Liver (tissue), 9 donors: ENCODE measurements around the gene PCBP2. TPM values are rescaled to one million over a fixed set of nuclear protein-coding genes. Genes with fewer than 3 reads are reported as not detected.

Experiments
- DNase-seq: peaks from one replicate; pipeline ENCODE4 v3.0.0-alpha.2; 2017; ENCODE audit warnings: low spot score
- H3K27ac ChIP-seq, 2 donors: one replicate each; pipeline ENCODE4 v1.7.0; 2013; ENCODE audit warnings: inconsistent platforms in 2 of 2, low read length in 2 of 2, control low read depth in 1 of 2, low read depth in 1 of 2, mild to moderate bottlenecking in 1 of 2
- H3K27me3 ChIP-seq, 4 donors: one replicate each; pipeline versions ENCODE4 v1.6.1 to v1.7.0; 2013; ENCODE audit warnings: low read length in 3 of 4, inconsistent platforms in 1 of 4, mild to moderate bottlenecking in 1 of 4, moderate library complexity in 1 of 4; ENCODE audit not compliant: control insufficient read depth in 4 of 4, insufficient read depth in 4 of 4
- H3K36me3 ChIP-seq, 4 donors: one replicate each; pipeline versions ENCODE4 v1.6.1 to v1.7.0; 2013; ENCODE audit warnings: low read length in 3 of 4, mild to moderate bottlenecking in 3 of 4, low read depth in 1 of 4, moderate library complexity in 1 of 4; ENCODE audit not compliant: control insufficient read depth in 4 of 4, insufficient read depth in 3 of 4
- H3K4me1 ChIP-seq, 4 donors: one replicate each; pipeline versions ENCODE4 v1.6.1 to v1.7.0; 2013; ENCODE audit warnings: low read length in 3 of 4, mild to moderate bottlenecking in 3 of 4, moderate library complexity in 1 of 4; ENCODE audit not compliant: control insufficient read depth in 4 of 4, insufficient read depth in 4 of 4
- H3K4me3 ChIP-seq, 3 donors: one replicate each; pipeline versions ENCODE4 v1.6.1 to v1.7.0; 2013; ENCODE audit warnings: low read length in 3 of 3, control low read depth in 1 of 3, low read depth in 1 of 3, mild to moderate bottlenecking in 1 of 3
- H3K9ac ChIP-seq, 2 donors: one replicate each; pipeline ENCODE4 v1.7.0; 2013; ENCODE audit warnings: low read length in 2 of 2, mild to moderate bottlenecking in 2 of 2, moderate library complexity in 2 of 2, control low read depth in 1 of 2, low read depth in 1 of 2
- H3K9me3 ChIP-seq, 4 donors: one replicate each; pipeline versions ENCODE4 v1.6.1 to v1.7.0; 2013; ENCODE audit warnings: low read length in 3 of 4; ENCODE audit not compliant: control insufficient read depth in 4 of 4
- CTCF ChIP-seq: fragments of 150-350 bp; IDR thresholded peaks from 2 replicates; pipeline ENCODE4 v1.5.1; 2017; ENCODE audit warnings: improper control_type of control experiment, low read depth, low read length; ENCODE audit not compliant: missing input control
- EGR1 ChIP-seq, 2 donors: IDR thresholded peaks; 2 replicates each; pipeline ENCODE4 v1.6.1; 2016 to 2018; ENCODE audit warnings: antibody characterized with exemption in 2 of 2, low read depth in 2 of 2
- FOXA2 ChIP-seq: IDR thresholded peaks from 2 replicates; pipeline ENCODE4 v1.6.1; 2016; ENCODE audit warnings: antibody characterized with exemption
- GABPA ChIP-seq, 2 donors: IDR thresholded peaks in 1 of 2; conservative IDR thresholded peaks in 1 of 2; 2 replicates each; pipeline ENCODE4 v1.6.1; 2016; ENCODE audit warnings: antibody characterized with exemption in 2 of 2, mild to moderate bottlenecking in 1 of 2, moderate library complexity in 1 of 2
- HNF4A ChIP-seq, 2 donors: conservative IDR thresholded peaks; 2 replicates each; pipeline ENCODE4 v1.6.1; 2016; ENCODE audit warnings: antibody characterized with exemption in 2 of 2, mild to moderate bottlenecking in 2 of 2
- HNF4G ChIP-seq: IDR thresholded peaks from 2 replicates; pipeline ENCODE4 v1.6.1; 2016; ENCODE audit warnings: antibody characterized with exemption
- JUND ChIP-seq, 2 donors: IDR thresholded peaks; 2 replicates each; pipeline ENCODE4 v1.6.1; 2016; ENCODE audit warnings: antibody characterized with exemption in 2 of 2
- NR2F2 ChIP-seq: IDR thresholded peaks from 2 replicates; pipeline ENCODE4 v1.6.1; 2016; ENCODE audit warnings: antibody characterized with exemption
- RAD21 ChIP-seq, 2 donors: IDR thresholded peaks; 2 replicates each; pipeline ENCODE4 v1.6.1; 2016; ENCODE audit warnings: antibody characterized with exemption in 2 of 2, mild to moderate bottlenecking in 2 of 2
- RXRA ChIP-seq, 2 donors: IDR thresholded peaks; 2 replicates each; pipeline ENCODE4 v1.6.1; 2017 to 2018; ENCODE audit warnings: antibody characterized with exemption in 2 of 2, mild to moderate bottlenecking in 1 of 2
- SP1 ChIP-seq: IDR thresholded peaks from 2 replicates; pipeline ENCODE4 v1.6.1; 2018; ENCODE audit warnings: antibody characterized with exemption, mild to moderate bottlenecking
- TAF1 ChIP-seq: conservative IDR thresholded peaks from 2 replicates; pipeline ENCODE4 v1.6.1; 2016; ENCODE audit warnings: antibody characterized with exemption, mild to moderate bottlenecking
- YY1 ChIP-seq: IDR thresholded peaks from 2 replicates; pipeline ENCODE4 v1.6.1; 2016; ENCODE audit warnings: antibody characterized with exemption, mild to moderate bottlenecking
- WGBS: extraction: QIAGEN DNeasy Blood & Tissue Kit; methylation state at CpG from one replicate; pipeline ENCODE4 v1.1.7; 2013; 5-methylcytosine and 5-hydroxymethylcytosine counted together
- polyA plus RNA-seq, 2 donors: library from polyadenylated mRNA; stranded (reverse) in 1 of 2; unstranded in 1 of 2; fragments of 200-250 nt in 1 of 2; fragments of >200 nt in 1 of 2; fragmentation: Nextera tagmentation in 1 of 2; extraction: Ambion mirVana in 1 of 2; gene quantifications; one replicate each; pipeline versions ENCODE4 v1.2.1 to v1.2.3, GENCODE V29; 2013 to 2015
- total RNA-seq, 2 donors: library from RNA; depleted of rRNA; stranded (reverse); fragments of >200 nt; gene quantifications; one replicate each; pipeline ENCODE4 v1.2.3, GENCODE V29; 2014
- TF ChIP-seq, protein P1 (sequence below): IDR thresholded peaks from 2 replicates; pipeline ENCODE4 v1.6.1; 2016; ENCODE audit warnings: antibody characterized with exemption
- TF ChIP-seq, protein P2 (sequence below): IDR thresholded peaks from 2 replicates; pipeline ENCODE4 v1.6.1; 2016; ENCODE audit warnings: antibody characterized with exemption
- donor health status: healthy.
- donor health status: healthy.
- donor health status: healthy.
- donor health status: healthy.
- donor health status: healthy.

The PCBP2 gene
- total and polyA plus RNA-seq, 4 donors, result 130 to 377 (median 223) TPM

DNA sequence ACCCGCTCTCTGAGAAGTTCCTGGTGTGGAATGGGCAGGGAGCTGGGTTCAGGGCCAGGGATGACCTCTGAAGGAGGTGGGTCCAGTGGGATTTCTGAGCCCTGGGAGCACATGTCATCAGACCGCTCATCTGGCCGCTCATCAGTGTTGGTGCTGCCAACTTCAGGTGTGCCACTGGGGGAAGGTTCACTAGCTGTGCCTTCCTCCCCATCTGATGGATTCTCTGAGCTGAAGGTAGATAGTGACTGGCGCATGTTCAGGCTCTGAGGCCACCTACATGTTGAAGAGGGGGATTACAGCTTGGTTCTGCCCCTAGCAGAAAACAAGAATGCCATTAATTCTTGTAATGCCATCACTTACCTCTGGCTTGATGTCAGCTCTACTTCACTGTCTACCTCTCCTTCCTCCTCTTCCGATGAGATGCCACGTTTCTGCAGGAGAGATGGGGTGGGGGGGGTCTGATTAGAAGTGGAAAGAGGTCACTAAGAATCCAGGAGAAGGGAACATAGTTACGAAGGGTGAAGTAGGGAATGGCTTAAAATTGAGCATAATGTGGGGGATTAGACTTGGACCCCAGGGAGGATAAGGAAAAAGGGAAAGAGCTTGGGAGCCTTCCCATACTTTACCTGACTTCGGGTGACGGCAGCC, 30.2 kb downstream of the PCBP2 start:
- no peaks in the 10 kb centered on the region for H3K4me1 ChIP-seq
- H3K4me3 ChIP-seq, result no peak overlapping the region
- TF ChIP-seq HNF4G (no peak), CTCF (no peak)
- H3K9me3 ChIP-seq, result no peaks in the 10 kb centered on the region
- H3K27me3 ChIP-seq, result no peaks in the 10 kb centered on the region
- no peak overlapping the region for H3K9ac ChIP-seq
- DNase-seq, result no peak
- WGBS, result 89% methylated on average over 9 of the region's 9 CpGs
- no peak overlapping the region for H3K27ac ChIP-seq
- H3K36me3 ChIP-seq, result peaks cover 4 to 56% (median 43%) of the 10 kb centered on the region in 4 donors

DNA sequence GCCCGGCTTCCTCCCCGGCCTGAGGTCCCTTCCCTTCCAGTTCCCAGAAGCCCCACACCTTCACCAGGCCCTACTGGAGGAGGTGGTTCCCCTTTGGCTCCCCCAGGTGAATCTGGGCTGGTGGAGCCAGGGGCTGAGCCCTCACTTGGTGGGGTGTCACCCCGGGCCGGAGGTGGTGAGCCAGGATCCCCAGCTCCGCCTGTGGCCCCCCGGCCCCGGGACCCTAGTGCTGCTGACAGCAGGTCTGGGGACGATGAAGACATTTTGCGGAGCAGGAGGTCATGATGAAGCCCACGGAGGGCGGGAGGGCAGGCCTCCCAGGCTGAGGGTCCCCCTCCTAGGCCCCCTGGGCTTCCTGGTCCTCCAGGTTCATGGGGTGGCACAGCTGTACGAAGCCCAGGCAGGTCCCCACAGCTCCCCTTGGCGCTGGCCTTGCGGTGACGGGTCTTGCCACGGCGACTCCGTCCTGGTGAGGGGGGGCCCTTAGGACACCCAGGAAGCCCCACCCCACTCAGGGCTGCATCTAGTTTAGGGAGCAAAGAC, 30.8 kb downstream of the PCBP2 start:
- Histone ChIP-seq H3K27me3 (no peaks in the 10 kb centered on the region), H3K36me3 (peaks cover 4 to 55% (median 42%) of the 10 kb centered on the region in 4 donors), H3K27ac (no peak overlapping the region), H3K9me3 (no peaks in the 10 kb centered on the region), H3K9ac (no peak overlapping the region), H3K4me1 (no peaks in the 10 kb centered on the region), H3K4me3 (no peak overlapping the region)
- DNase-seq, result no peak
- TF ChIP-seq HNF4A (conservative IDR thresholded peaks at IDR 0.05) (no peak), RAD21 (IDR thresholded peaks at IDR 0.05) (no peak), CTCF (no peak), EGR1 (IDR thresholded peaks at IDR 0.05; ENCODE audit: low read depth in 2 of 2) (no peak), YY1 (no peak), HNF4G (no peak), TAF1 (no peak), NR2F2 (no peak), RXRA (IDR thresholded peaks at IDR 0.05) (no peak)
- TF ChIP-seq, protein P1, sequence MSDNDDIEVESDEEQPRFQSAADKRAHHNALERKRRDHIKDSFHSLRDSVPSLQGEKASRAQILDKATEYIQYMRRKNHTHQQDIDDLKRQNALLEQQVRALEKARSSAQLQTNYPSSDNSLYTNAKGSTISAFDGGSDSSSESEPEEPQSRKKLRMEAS, result no peak
- WGBS, result 91% methylated on average over 18 of the region's 18 CpGs

DNA sequence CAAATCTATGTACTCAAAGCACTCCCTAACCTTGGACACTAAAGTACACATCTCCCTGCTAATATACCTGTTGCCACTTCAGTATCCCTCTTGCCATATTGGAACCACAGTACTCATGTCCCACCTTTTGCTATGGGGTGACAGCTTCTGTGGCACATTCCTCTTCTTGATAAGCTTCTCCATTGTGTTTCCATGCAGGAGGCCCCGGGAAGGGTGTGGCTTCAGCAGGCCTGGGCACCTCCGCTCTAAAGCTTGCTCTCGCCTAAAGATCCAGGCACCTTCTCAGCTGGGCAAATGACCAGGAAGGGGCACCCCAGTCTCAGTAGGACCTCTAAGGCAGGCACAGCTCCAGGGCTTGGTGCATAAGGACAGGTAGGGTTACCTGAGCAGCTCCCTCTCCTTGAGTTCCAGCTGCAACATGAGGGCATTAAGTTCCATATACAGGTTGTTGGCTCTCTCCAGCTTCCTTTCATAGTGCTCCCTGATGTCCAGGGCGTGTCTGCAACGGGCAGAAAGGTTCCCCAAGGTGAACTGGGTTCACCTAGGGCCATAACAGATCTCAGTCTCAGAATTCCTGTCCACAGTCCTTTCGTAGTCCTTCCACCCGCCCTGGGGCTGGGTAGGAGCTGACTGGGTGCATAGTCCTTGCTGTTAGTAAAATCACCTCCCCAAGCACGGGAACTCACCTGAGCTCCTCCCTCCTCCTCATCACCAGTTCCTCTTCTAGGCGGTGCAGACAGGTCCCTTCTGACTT, 31.5 kb downstream of the PCBP2 start:
- no peak for DNase-seq
- no peaks in the 10 kb centered on the region for H3K4me1 ChIP-seq
- no peak overlapping the region for H3K27ac ChIP-seq
- H3K4me3 ChIP-seq, result no peak overlapping the region
- no peaks in the 10 kb centered on the region for H3K9me3 ChIP-seq
- WGBS, result 74% methylated on average over 9 of the region's 9 CpGs
- no peaks in the 10 kb centered on the region for H3K27me3 ChIP-seq
- no peak overlapping the region for H3K9ac ChIP-seq
- H3K36me3 ChIP-seq, result peaks cover 4 to 52% (median 39%) of the 10 kb centered on the region in 4 donors
- TF ChIP-seq JUND (IDR thresholded peaks at IDR 0.05) (no peak), SP1 (no peak), FOXA2 (no peak), TAF1 (no peak), CTCF (no peak), GABPA (IDR thresholded peaks at IDR 0.05 in 1 of 2, conservative IDR thresholded peaks at IDR 0.05 in 1 of 2) (no peak), NR2F2 (no peak), HNF4A (conservative IDR thresholded peaks at IDR 0.05) (no peak), YY1 (no peak), EGR1 (IDR thresholded peaks at IDR 0.05; ENCODE audit: low read depth in 2 of 2) (no peak), RXRA (IDR thresholded peaks at IDR 0.05) (no peak)
- TF ChIP-seq, protein P1, result no peak
- TF ChIP-seq, protein P2, sequence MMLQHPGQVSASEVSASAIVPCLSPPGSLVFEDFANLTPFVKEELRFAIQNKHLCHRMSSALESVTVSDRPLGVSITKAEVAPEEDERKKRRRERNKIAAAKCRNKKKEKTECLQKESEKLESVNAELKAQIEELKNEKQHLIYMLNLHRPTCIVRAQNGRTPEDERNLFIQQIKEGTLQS, result no peak
